Activated T-helper 17 cell treated with anti-CD3 and anti-CD28 coated beads, Interleukin-2, amount 50 U/mL, for 72 hours (primary cell): ENCODE measurements around the gene TXNDC12. TPM values are rescaled to one million over a fixed set of nuclear protein-coding genes. Genes with fewer than 3 reads are reported as not detected.
"Not testable (repeated sequence)": the region's sequence is repeated elsewhere in the genome, so short reads cannot be mapped to it uniquely, and the experiment has no call there.

ENCODE experiments used
- ATAC-seq: fragments of 150-1000 bp; cut with Tn5 transposase; replicated peaks from 2 replicates; pipeline ENCODE4 v1.10.0; 2021; ENCODE audit warnings: mild to moderate bottlenecking, moderate library complexity
- H3K27ac Mint-ChIP-seq: one replicate; pipeline ENCODE4 v1.8.0; 2022; ENCODE audit warnings: mixed read lengths
- H3K27me3 Mint-ChIP-seq: one replicate; pipeline ENCODE4 v1.8.0; 2022; ENCODE audit warnings: mixed read lengths
- H3K36me3 Mint-ChIP-seq: one replicate; pipeline ENCODE4 v1.8.0; 2022; ENCODE audit warnings: low read depth, mild to moderate bottlenecking, mixed read lengths
- H3K4me1 Mint-ChIP-seq: one replicate; pipeline ENCODE4 v1.8.0; 2022; ENCODE audit warnings: mixed read lengths
- H3K4me3 Mint-ChIP-seq: one replicate; pipeline ENCODE4 v1.8.0; 2022; ENCODE audit warnings: mild to moderate bottlenecking, mixed read lengths
- H3K9me3 Mint-ChIP-seq: one replicate; pipeline ENCODE4 v1.8.0; 2022; ENCODE audit warnings: mixed read lengths
- total RNA-seq, 2 donors: library from RNA; stranded (reverse); gene quantifications; one replicate each; pipeline ENCODE4 v1.2.3, GENCODE V29; 2022

TXNDC12 gene
- 10 to 100 TPM; 40.9 to 47.1 TPM for total RNA-seq

- H3K9me3 Mint-ChIP-seq: no peaks in the 10 kb centered on the region
- ATAC-seq: peak; percentile 75
- H3K4me3 Mint-ChIP-seq: peak within 1 kb of the TSS; percentile 100
- peaks cover 86% of the 10 kb centered on the region for H3K36me3 Mint-ChIP-seq
- H3K27ac Mint-ChIP-seq: peak within 1 kb of the TSS; percentile 98
- peaks cover 27% of the 10 kb centered on the region for H3K4me1 Mint-ChIP-seq
- no peaks in the 10 kb centered on the region for H3K27me3 Mint-ChIP-seq
These were observed at the start of gene TXNDC12 for GRCh38 chr1:52055066-52055865. Gene TXNDC12 (minus strand): TSS chr1:52055191. CDS start chr1:52055096, 95 bp downstream.

GRCh38 chr1:52102336-52103013 lies 47.5 kb upstream of the TXNDC12 start:
- Mint-ChIP-seq H3K27me3 (no peaks in the 10 kb centered on the region), H3K4me1 (no peaks in the 10 kb centered on the region), H3K9me3 (no peaks in the 10 kb centered on the region), H3K27ac (no peak overlapping the region), H3K4me3 (no peak overlapping the region), H3K36me3 (no peaks in the 10 kb centered on the region)
- peak; percentile 39 for ATAC-seq

- no peaks in the 10 kb centered on the region for H3K9me3 Mint-ChIP-seq
These were observed 43.3 kb upstream of the TXNDC12 start for GRCh38 chr1:52098139-52098871.

GRCh38 chr1:52096216-52096615 lies 41.2 kb upstream of the TXNDC12 start:
- Mint-ChIP-seq H3K4me3 (no peak overlapping the region), H3K27me3 (no peaks in the 10 kb centered on the region)

More at GRCh38 chr1:52098139-52098871, 43.3 kb upstream of the TXNDC12 start:
- Mint-ChIP-seq H3K27ac (no peak overlapping the region), H3K36me3 (no peaks in the 10 kb centered on the region), H3K27me3 (no peaks in the 10 kb centered on the region), H3K4me1 (no peaks in the 10 kb centered on the region), H3K4me3 (no peak overlapping the region)
- no peak for ATAC-seq

GRCh38 chr1:52094300-52094699 lies 39.3 kb upstream of the TXNDC12 start:
- peaks cover 24% of the 10 kb centered on the region for H3K36me3 Mint-ChIP-seq
- H3K27ac Mint-ChIP-seq, ATAC-seq, H3K27me3 Mint-ChIP-seq, H3K9me3 Mint-ChIP-seq, H3K4me1 Mint-ChIP-seq, H3K4me3 Mint-ChIP-seq: not testable (repeated sequence)

More at GRCh38 chr1:52096216-52096615, 41.2 kb upstream of the TXNDC12 start:
- H3K9me3 Mint-ChIP-seq: no peaks in the 10 kb centered on the region
- H3K36me3 Mint-ChIP-seq: peaks cover 5% of the 10 kb centered on the region
- no peaks in the 10 kb centered on the region for H3K4me1 Mint-ChIP-seq
- H3K27ac Mint-ChIP-seq: no peak overlapping the region
- no peak for ATAC-seq

GRCh38 chr1:52087892-52088291 lies 32.9 kb upstream of the TXNDC12 start:
- H3K9me3 Mint-ChIP-seq, H3K27ac Mint-ChIP-seq, ATAC-seq, H3K4me1 Mint-ChIP-seq, H3K4me3 Mint-ChIP-seq, H3K27me3 Mint-ChIP-seq: not testable (repeated sequence)
- peaks cover 70% of the 10 kb centered on the region for H3K36me3 Mint-ChIP-seq

GRCh38 chr1:52080014-52080415 lies 25.0 kb upstream of the TXNDC12 start:
- H3K36me3 Mint-ChIP-seq: peaks cover 61% of the 10 kb centered on the region
- ATAC-seq: no peak
- H3K27me3 Mint-ChIP-seq: no peaks in the 10 kb centered on the region
- H3K4me1 Mint-ChIP-seq: no peaks in the 10 kb centered on the region
- no peak overlapping the region for H3K4me3 Mint-ChIP-seq
- no peaks in the 10 kb centered on the region for H3K9me3 Mint-ChIP-seq
- H3K27ac Mint-ChIP-seq: no peak overlapping the region

GRCh38 chr1:52077277-52077676 lies 22.3 kb upstream of the TXNDC12 start:
- not testable (repeated sequence) for H3K9me3 Mint-ChIP-seq, ATAC-seq, H3K27me3 Mint-ChIP-seq, H3K27ac Mint-ChIP-seq, H3K4me1 Mint-ChIP-seq, H3K4me3 Mint-ChIP-seq
- H3K36me3 Mint-ChIP-seq: peaks cover 70% of the 10 kb centered on the region

GRCh38 chr1:52072291-52072690 lies 17.3 kb upstream of the TXNDC12 start:
- no peaks in the 10 kb centered on the region for H3K9me3 Mint-ChIP-seq
- ATAC-seq: no peak
- peaks cover 22% of the 10 kb centered on the region for H3K4me1 Mint-ChIP-seq
- H3K36me3 Mint-ChIP-seq: peaks cover 80% of the 10 kb centered on the region
- H3K27me3 Mint-ChIP-seq: no peaks in the 10 kb centered on the region
- H3K27ac Mint-ChIP-seq: no peak overlapping the region
- no peak overlapping the region for H3K4me3 Mint-ChIP-seq

- no peak overlapping the region for H3K27ac Mint-ChIP-seq
- no peak overlapping the region for H3K4me3 Mint-ChIP-seq
- H3K4me1 Mint-ChIP-seq: peaks cover 22% of the 10 kb centered on the region
- H3K36me3 Mint-ChIP-seq: peaks cover 86% of the 10 kb centered on the region
- no peaks in the 10 kb centered on the region for H3K9me3 Mint-ChIP-seq
- ATAC-seq: no peak
- H3K27me3 Mint-ChIP-seq: no peaks in the 10 kb centered on the region
These were observed 15.7 kb upstream of the TXNDC12 start for GRCh38 chr1:52070704-52071103.

- no peaks in the 10 kb centered on the region for H3K27me3 Mint-ChIP-seq
- H3K36me3 Mint-ChIP-seq: peaks cover 94% of the 10 kb centered on the region
- no peaks in the 10 kb centered on the region for H3K9me3 Mint-ChIP-seq
- peak overlapping the region; percentile 1 for H3K27ac Mint-ChIP-seq
- no peak overlapping the region for H3K4me3 Mint-ChIP-seq
- H3K4me1 Mint-ChIP-seq: peaks cover 17% of the 10 kb centered on the region
- no peak for ATAC-seq
These were observed 8.2 kb upstream of the TXNDC12 start for GRCh38 chr1:52063192-52063591.

- H3K4me1 Mint-ChIP-seq: peaks cover 20% of the 10 kb centered on the region
- no peak overlapping the region for H3K4me3 Mint-ChIP-seq
- no peaks in the 10 kb centered on the region for H3K9me3 Mint-ChIP-seq
- no peaks in the 10 kb centered on the region for H3K27me3 Mint-ChIP-seq
- no peak overlapping the region for H3K27ac Mint-ChIP-seq
- no peak for ATAC-seq
- peaks cover 86% of the 10 kb centered on the region for H3K36me3 Mint-ChIP-seq
These were observed 5.8 kb upstream of the TXNDC12 start for GRCh38 chr1:52060822-52061221.

- Mint-ChIP-seq H3K4me3 (no peak overlapping the region), H3K4me1 (peaks cover 20% of the 10 kb centered on the region), H3K27me3 (no peaks in the 10 kb centered on the region), H3K36me3 (peaks cover 84% of the 10 kb centered on the region), H3K9me3 (no peaks in the 10 kb centered on the region), H3K27ac (no peak overlapping the region)
- no peak for ATAC-seq
These were observed 4.9 kb upstream of the TXNDC12 start for GRCh38 chr1:52059888-52060287.

GRCh38 chr1:52059321-52059720 lies 4.3 kb upstream of the TXNDC12 start:
- H3K4me3 Mint-ChIP-seq: peak overlapping the region; percentile 9
- H3K27me3 Mint-ChIP-seq: no peaks in the 10 kb centered on the region
- no peak overlapping the region for H3K27ac Mint-ChIP-seq
- peaks cover 84% of the 10 kb centered on the region for H3K36me3 Mint-ChIP-seq
- H3K4me1 Mint-ChIP-seq: peaks cover 20% of the 10 kb centered on the region
- H3K9me3 Mint-ChIP-seq: no peaks in the 10 kb centered on the region
- ATAC-seq: no peak
